Natural killer cell (primary cell): ENCODE results near the gene PMEL. TPM values are rescaled to one million over a fixed set of nuclear protein-coding genes. Genes with fewer than 3 reads are reported as not detected.

ENCODE experiments used
- ATAC-seq, 3 donors: fragments of 150-1000 bp in 2 of 3; fragments of 200-7000 bp in 1 of 3; cut with Tn5 transposase; 1 replicate in 1 of 3; 2 replicates in 2 of 3; pipeline ENCODE4 v1.10.0; 2021; ENCODE audit warnings: mild to moderate bottlenecking in 2 of 3, moderate library complexity in 2 of 3
- DNase-seq, 2 donors: peaks; one replicate each; pipeline versions ENCODE4 v3.0.0 to v3.0.0-alpha.2; 2013 to 2021; ENCODE audit warnings: mixed read lengths in 1 of 2
- H3K27ac ChIP-seq: one replicate; pipeline ENCODE4 v1.5.1; 2013; ENCODE audit warnings: mild to moderate bottlenecking, low read length
- H3K27me3 ChIP-seq: one replicate; pipeline ENCODE4 v1.6.1; 2013; ENCODE audit warnings: low read length; ENCODE audit not compliant: control insufficient read depth, insufficient read depth
- H3K36me3 ChIP-seq: one replicate; pipeline ENCODE4 v1.6.1; 2013; ENCODE audit warnings: low read length; ENCODE audit not compliant: control insufficient read depth, insufficient read depth
- H3K4me1 ChIP-seq: one replicate; pipeline ENCODE4 v1.6.1; 2013; ENCODE audit warnings: low read length; ENCODE audit not compliant: control insufficient read depth, insufficient read depth
- H3K4me3 ChIP-seq: one replicate; pipeline ENCODE4 v1.5.1; 2013; ENCODE audit warnings: low read length
- H3K9me3 ChIP-seq: one replicate; pipeline ENCODE4 v1.6.1; 2013; ENCODE audit warnings: low read length; ENCODE audit not compliant: control insufficient read depth, insufficient read depth
- H3K27ac Mint-ChIP-seq, 2 donors: one replicate each; pipeline ENCODE4 v1.8.0; 2022; ENCODE audit warnings: mild to moderate bottlenecking in 2 of 2, mixed read lengths in 2 of 2, moderate library complexity in 1 of 2
- H3K27me3 Mint-ChIP-seq, 2 donors: one replicate each; pipeline ENCODE4 v1.8.0; 2022; ENCODE audit warnings: low read depth in 2 of 2, mixed read lengths in 2 of 2
- H3K36me3 Mint-ChIP-seq: one replicate; pipeline ENCODE4 v1.8.0; 2022; ENCODE audit warnings: mixed read lengths
- H3K4me1 Mint-ChIP-seq, 2 donors: one replicate each; pipeline ENCODE4 v1.8.0; 2022; ENCODE audit warnings: mixed read lengths in 2 of 2
- H3K4me3 Mint-ChIP-seq: one replicate; pipeline ENCODE4 v1.8.0; 2022; ENCODE audit warnings: mild to moderate bottlenecking, moderate library complexity, mixed read lengths
- H3K9me3 Mint-ChIP-seq, 2 donors: one replicate each; pipeline ENCODE4 v1.8.0; 2022; ENCODE audit warnings: mixed read lengths in 2 of 2
- WGBS: methylation state at CpG from one replicate; pipeline ENCODE4 v1.1.7; 2013; ENCODE audit warnings: missing lambda C conversion rate; ENCODE audit not compliant: insufficient coverage; 5-methylcytosine and 5-hydroxymethylcytosine counted together
- intact Hi-C: fragments of 100-400 bp; cut with micrococcal nuclease; formaldehyde crosslinking; loops from one replicate; pipeline ENCODE4 v1.14.2; 2022
- total RNA-seq, 4 donors: library from RNA; stranded (reverse); fragments of 120-200 nt in 1 of 4; gene quantifications; one replicate each; pipeline versions ENCODE4 v1.2.3 to v1.2.4, GENCODE V29; 2013 to 2022
- TF ChIP-seq, protein P1 (sequence below): fragments of 200-600 bp; IDR thresholded peaks from one replicate; pipeline ENCODE4 v1.8.0; 2022; ENCODE audit warnings: antibody characterized with exemption

The PMEL gene
- total RNA-seq, 3 donors from 2014 or later (not counting 1 experiment from before 2014, with no cell fraction given) = 0.35 TPM; not detected in 2

DNA sequence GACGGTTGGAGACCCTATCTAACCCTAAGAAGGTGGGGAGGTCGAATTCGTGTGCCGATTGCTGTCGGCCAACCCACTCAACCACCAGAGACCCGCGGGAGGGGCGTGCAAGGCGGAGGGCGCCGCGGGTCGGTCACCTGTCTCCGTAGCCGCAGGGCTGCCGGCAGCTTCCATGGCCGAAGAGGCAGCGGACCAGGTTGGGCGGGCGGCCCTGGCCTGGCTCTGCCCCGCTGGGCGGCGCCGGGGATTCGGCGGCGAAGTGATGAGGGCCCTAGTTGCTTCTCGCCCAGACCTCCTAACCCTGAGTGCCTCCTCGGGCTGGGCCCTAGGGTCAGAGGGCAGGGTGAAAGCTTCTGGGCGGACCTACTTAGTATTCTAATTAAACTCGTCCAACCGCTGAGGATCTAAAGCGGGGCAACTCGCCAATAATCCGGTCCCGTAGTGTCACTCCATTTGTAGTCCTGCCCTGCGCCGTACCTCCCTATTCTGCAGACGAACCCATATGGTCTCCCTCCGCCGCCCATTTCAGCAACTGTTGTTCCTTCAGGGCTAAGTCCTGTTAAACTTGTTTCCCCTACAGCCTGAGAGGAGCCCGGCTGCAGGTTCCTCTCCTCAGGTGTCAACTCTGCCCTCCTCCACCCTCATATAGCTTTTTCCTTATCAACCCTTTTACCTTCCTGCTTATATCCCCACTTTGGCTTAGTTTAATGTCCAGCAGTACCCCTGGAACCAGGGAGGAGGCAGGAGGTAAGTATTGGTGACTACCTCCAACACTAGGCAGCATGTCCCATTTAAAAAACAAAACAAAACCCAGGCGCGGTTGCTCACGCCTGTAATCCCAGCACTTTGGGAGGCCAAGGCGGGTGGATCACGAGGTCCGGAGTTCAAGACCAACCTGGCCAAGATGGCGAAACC is 38.0 kb downstream of the PMEL start, which contains the start of gene PYM1:
PYM1 (minus strand) TSS at position 307 of the 915 bp plus-strand sequence; CDS start at position 174, 133 bp downstream.
- Mint-ChIP-seq H3K27ac (peak within 1 kb of the TSS; percentile 97 to 98), H3K36me3 (no peaks in the 10 kb centered on the region), H3K4me3 (peak within 1 kb of the TSS; percentile 99), H3K9me3 (no peaks in the 10 kb centered on the region), H3K4me1 (peaks cover 55 to 75% of the 10 kb centered on the region in 2 donors), H3K27me3 (no peaks in the 10 kb centered on the region)
- Histone ChIP-seq H3K4me3 (peak within 1 kb of the TSS; percentile 95), H3K9me3 (no peaks in the 10 kb centered on the region), H3K36me3 (no peaks in the 10 kb centered on the region), H3K27ac (peak within 1 kb of the TSS; percentile 86), H3K27me3 (no peaks in the 10 kb centered on the region), H3K4me1 (peaks cover 54% of the 10 kb centered on the region)
- 4% methylated on average over 49 of the region's 49 CpGs for WGBS
- TF ChIP-seq, protein P1, sequence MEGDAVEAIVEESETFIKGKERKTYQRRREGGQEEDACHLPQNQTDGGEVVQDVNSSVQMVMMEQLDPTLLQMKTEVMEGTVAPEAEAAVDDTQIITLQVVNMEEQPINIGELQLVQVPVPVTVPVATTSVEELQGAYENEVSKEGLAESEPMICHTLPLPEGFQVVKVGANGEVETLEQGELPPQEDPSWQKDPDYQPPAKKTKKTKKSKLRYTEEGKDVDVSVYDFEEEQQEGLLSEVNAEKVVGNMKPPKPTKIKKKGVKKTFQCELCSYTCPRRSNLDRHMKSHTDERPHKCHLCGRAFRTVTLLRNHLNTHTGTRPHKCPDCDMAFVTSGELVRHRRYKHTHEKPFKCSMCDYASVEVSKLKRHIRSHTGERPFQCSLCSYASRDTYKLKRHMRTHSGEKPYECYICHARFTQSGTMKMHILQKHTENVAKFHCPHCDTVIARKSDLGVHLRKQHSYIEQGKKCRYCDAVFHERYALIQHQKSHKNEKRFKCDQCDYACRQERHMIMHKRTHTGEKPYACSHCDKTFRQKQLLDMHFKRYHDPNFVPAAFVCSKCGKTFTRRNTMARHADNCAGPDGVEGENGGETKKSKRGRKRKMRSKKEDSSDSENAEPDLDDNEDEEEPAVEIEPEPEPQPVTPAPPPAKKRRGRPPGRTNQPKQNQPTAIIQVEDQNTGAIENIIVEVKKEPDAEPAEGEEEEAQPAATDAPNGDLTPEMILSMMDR = no peak
- ATAC-seq = peak; percentile 53 to 62 (median 59)
- peak; percentile 53 to 81 for DNase-seq
- intact Hi-C loops = loop anchor here (1.0 to 5.0 kb wide), 6 partner anchors 12 to 186 kb away; partner anchors contain the start of genes DNAJC14, GDF11, RPS26 and SARNP

GRCh38 chr12:55926738-55927587 is 38.9 kb downstream of the PMEL start:
- Mint-ChIP-seq H3K36me3 (no peaks in the 10 kb centered on the region), H3K4me1 (peaks cover 55 to 69% of the 10 kb centered on the region in 2 donors), H3K4me3 (peak overlapping the region; percentile 97), H3K9me3 (no peaks in the 10 kb centered on the region), H3K27me3 (no peaks in the 10 kb centered on the region), H3K27ac (peak overlapping the region; percentile 97 to 98)
- no peaks in the 10 kb centered on the region for H3K27me3 ChIP-seq
- peaks cover 7% of the 10 kb centered on the region for H3K36me3 ChIP-seq
- peak overlapping the region; percentile 95 for H3K4me3 ChIP-seq
- peak overlapping the region; percentile 86 for H3K27ac ChIP-seq
- WGBS = under 1% methylated on average over 42 of the region's 42 CpGs
- TF ChIP-seq, protein P1 = peak; percentile 85
- no peaks in the 10 kb centered on the region for H3K9me3 ChIP-seq
- peak; percentile 83 to 96 for DNase-seq
- intact Hi-C loops = loop anchor here (1.0 to 5.0 kb wide), 6 partner anchors 13 to 185 kb away; partner anchors contain the start of genes DNAJC14, GDF11, RPS26 and SARNP
- H3K4me1 ChIP-seq = peaks cover 48% of the 10 kb centered on the region
- peak; percentile 60 to 80 (median 70) for ATAC-seq

GRCh38 chr12:55925870-55926737 is 39.7 kb downstream of the PMEL start:
- ATAC-seq = peak in 1 of 3 donors; percentile 2
- Histone ChIP-seq H3K4me3 (peak overlapping the region; percentile 95), H3K4me1 (peaks cover 42% of the 10 kb centered on the region), H3K9me3 (no peaks in the 10 kb centered on the region), H3K27me3 (no peaks in the 10 kb centered on the region), H3K27ac (peak overlapping the region; percentile 86), H3K36me3 (peaks cover 7% of the 10 kb centered on the region)
- Mint-ChIP-seq H3K9me3 (no peaks in the 10 kb centered on the region), H3K4me1 (peaks cover 50 to 66% of the 10 kb centered on the region in 2 donors), H3K4me3 (peak overlapping the region; percentile 97), H3K36me3 (no peaks in the 10 kb centered on the region), H3K27ac (peak overlapping the region; percentile 97 to 98), H3K27me3 (no peaks in the 10 kb centered on the region)
- WGBS = 13% methylated on average over 8 of the region's 10 CpGs
- intact Hi-C loops = loop anchor here (2.0 to 5.0 kb wide), 4 partner anchors 47 to 184 kb away; partner anchors contain the start of genes GDF11, RPS26 and SARNP
- peak in 1 of 2 donors; percentile 43 for DNase-seq
- TF ChIP-seq, protein P1 = no peak
